Activated CD8-positive, alpha-beta memory T cell treated with anti-CD3 and anti-CD28 coated beads, Interleukin-2, amount 50 U/mL, for 24 hours (primary cell): ENCODE data around the gene CC2D2A.

Experiments
- DNase-seq: peaks from one replicate; pipeline ENCODE4 v3.0.0-alpha.2; 2020; ENCODE audit errors: extremely low read depth

CC2D2A gene

DNA sequence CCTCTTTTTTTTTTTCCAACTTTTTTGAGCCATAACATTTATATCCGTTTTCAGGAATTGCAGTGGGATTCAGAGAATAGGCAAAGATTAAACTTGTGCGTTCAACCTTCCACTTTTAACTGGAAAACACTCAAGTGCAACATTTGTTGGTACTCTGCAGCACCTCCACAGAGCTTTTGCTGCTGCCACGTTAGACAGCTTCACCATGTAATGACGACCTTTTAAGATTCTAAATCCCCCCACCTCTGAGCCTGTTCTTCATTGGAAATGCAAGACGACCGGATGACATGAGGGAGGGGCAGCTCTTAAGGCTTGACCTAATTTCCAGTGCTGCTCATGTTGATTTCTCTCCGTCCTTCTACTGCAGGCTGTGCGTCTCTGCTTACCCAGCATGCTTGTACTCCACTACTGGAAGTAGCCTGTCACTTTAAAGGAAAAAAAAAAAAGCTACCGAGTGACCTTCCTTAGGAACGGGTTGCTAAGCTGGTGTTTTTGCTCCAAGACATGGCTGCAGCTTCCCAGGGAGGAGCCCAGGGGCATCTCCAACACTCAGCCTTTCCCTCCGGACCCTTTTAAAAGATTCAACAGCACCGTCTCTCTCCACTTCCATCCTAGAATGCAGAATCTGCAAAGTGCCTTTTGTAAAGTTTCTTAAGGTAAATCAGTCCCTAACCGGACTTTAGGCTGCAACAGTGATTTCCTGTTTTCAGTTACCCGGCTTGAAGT, at the start of gene CC2D2A:
CC2D2A (plus strand) TSS at position 481 of the 726 bp plus-strand sequence. CDS start 6,051 bp downstream, outside the sequence.
- no peak for DNase-seq

DNA sequence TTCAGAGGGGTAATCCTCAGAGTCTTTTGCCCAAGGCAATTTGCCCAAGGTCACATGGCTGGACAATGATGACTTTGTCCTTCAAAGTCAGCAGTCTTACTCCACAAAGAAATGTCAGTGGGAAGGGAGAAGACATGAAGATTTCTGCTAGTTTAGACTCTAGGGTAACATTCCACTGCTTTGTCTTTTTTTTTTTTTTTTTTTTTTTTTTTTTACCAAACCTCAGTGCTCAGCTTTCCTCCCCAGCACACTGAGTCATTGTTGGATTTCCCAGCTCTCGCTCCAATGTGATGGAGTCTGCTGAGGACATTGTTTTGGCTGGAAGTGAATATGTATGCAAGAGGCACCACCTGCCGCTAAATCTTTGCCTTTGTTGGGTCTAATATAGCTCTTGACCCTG, 49.0 kb upstream of the CC2D2A start:
- no peak for DNase-seq

DNA sequence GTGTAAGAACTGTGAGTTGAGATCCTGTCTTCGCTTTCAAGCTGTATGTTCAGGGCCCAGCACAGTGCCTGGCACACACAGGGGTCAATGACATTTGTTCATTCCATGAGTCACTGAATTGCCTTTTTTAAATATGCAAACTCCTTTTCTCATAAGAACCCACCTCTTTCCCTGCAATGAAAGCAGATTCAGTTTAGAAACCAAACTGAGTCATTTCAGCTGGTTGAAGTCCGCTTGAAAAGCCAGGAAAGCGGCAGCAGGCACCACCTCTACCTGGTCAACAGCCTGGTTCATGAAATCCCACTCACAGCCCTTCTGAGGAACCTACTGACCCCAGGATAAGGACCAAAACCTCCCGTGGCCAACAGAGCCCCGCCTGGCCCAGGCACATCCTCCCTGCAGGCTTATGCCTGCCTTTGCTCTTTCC, 46.4 kb upstream of the CC2D2A start:
- DNase-seq: no peak

DNA sequence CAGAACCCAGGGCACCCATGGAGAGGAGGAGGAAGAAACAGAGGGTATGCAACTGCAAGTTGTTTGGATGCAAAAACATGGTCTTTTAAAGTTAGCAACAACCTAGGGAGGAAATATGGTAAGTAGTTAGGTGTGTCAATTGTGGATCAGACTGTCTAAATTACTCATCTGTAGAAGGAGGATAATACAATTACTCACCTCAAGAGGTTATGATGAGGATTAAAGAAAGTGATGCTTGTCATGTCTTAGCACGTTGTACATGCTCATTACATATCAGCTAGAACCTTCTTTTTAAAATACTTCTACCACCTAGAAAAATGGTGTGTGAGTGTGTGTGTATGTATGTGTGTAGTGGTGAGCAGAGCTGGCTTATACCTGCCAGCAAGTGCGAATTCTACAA, 44.2 kb upstream of the CC2D2A start:
- no peak for DNase-seq

DNA sequence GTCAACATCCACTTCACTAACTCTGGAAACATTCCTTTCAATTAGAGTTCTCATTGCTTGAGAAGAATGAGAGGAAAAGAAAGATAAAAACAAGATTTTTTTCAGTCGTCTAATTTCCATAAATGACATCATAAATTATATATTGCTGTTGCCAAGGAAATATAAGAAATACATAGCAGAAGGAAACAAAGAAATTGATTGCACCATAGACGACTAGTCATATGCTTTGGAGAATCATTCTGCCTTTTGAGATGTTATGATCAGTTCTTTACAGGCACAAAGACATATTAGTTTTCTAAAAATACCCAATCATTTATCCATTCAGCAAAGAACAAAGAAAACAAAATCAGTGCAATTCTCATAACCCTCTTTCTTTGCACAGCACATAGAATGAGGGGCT, 42.5 kb upstream of the CC2D2A start:
- no peak for DNase-seq

DNA sequence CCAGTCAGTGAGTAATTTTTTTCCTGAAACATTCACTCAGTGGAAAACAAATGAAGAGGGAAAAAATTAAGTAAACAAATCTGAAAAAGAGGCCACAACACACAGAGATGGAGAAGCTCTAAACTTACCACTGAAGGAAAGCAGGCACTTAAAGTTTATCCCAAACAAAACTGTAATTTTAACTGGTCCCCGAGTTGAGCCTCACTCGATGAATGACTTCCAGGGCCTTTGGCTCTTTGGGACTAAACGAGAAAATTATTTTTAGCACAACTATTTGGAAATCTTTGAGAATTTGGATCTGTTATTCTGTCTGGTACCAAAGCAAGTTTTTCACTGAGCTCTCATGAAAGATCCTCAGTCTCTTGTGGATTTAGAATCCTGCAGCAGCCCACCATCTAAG, 42.0 kb upstream of the CC2D2A start, which contains the start of gene C1QTNF7:
C1QTNF7 (plus strand) TSS at position 333 of the 400 bp plus-strand sequence. CDS start 7,711 bp downstream, outside the sequence.
- no peak for DNase-seq

DNA sequence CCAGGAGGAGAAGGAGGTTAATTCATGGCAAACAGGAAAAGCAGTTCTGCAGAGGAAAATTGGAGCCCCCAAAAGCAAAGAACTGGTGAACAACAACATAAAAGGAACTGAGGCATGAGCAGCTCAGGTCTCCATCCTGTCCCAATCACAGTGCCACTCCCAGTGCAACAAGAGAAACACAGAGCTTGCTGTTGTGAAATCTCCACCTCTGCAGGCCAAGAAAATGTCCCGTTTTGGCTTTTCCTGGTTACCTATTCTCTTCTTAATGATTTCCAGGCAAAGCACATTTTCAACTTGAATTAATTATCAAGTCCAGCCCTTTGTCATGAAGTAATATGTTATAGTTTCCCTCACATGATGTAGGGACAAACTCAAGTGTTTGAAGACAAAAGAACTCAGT, 41.1 kb upstream of the CC2D2A start:
- no peak for DNase-seq

DNA sequence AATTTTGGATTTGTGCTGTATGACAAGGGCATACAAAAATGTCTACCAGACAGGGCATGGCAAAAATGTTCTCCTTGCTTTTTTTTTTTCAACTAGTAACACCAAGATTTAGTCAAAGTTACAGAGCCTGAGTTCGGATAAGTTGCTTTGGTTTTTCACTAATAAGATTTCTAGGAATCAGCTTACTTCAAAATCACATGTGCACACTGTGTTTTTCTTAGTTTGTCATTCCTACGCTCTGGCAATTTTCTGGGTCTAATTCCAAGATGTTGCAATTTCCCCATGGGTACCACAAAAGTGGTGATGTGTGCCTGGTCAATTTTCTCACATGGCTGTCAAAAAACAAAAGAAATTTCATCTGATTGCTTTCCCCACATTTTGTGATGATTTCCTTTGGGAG, 35.6 kb upstream of the CC2D2A start:
- DNase-seq: no peak

DNA sequence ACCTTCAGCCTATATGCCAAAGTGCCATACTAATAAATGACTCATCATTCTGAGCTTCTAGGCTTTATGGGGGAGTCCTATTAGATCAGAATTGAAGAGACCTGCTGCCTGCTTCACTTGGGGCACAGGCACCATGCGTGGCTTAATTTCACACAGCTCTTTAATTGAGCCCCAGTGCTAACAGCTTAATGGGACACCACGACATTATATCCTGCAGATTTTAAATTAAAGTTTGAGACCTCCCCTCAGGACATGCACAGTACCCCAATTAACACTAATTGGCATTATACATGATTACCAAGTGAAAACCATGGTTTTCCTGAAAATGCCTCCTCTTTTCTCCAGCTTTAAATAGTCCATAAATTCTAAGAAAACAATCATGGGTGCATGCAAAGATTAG, 35.0 kb upstream of the CC2D2A start:
- no peak for DNase-seq

DNA sequence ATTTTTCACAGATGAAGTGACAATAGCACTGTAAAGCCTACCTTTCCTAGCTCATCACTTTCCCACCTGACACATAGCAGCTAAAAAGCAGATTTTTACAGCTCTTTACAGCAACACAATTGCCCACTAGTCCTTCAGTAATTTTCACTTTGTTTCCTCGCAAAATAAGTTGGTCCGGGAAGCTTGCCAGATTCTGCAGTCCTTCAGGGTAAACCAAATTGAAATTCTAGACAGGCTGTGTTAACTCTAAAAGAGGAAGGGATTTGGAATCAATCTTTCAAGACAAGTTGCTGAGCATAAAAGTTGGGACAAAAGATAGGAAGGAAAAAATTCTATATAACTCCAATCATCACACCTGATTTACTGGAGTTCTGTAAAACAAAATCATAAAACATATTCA, 33.2 kb upstream of the CC2D2A start:
- no peak for DNase-seq

DNA sequence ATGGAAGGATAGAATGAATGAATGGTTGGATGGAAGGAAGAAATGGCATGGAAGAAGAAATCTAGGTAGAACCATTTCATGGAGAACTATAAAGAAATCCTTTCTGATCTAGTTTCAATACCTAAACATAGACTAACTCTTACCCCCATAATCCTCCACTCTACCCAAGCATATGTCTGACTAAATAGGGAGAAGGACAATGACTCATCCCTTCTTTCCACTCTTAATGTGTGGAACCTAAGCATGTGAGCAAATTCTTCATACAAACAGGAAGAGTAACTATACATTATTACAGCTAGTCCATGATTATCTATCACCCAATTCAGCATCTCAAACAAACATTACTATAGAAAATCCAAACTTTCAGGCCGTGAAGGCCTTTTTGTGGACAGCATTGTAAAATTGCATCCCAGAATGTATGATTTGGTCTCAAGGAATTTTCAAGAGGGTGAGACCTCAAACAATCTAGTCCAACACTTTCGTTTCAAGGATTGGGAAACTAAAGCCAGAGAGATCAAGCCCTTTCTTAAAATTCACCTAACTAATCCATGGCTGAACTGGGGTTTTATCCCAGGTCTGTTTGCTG, 30.6 kb upstream of the CC2D2A start:
- no peak for DNase-seq

DNA sequence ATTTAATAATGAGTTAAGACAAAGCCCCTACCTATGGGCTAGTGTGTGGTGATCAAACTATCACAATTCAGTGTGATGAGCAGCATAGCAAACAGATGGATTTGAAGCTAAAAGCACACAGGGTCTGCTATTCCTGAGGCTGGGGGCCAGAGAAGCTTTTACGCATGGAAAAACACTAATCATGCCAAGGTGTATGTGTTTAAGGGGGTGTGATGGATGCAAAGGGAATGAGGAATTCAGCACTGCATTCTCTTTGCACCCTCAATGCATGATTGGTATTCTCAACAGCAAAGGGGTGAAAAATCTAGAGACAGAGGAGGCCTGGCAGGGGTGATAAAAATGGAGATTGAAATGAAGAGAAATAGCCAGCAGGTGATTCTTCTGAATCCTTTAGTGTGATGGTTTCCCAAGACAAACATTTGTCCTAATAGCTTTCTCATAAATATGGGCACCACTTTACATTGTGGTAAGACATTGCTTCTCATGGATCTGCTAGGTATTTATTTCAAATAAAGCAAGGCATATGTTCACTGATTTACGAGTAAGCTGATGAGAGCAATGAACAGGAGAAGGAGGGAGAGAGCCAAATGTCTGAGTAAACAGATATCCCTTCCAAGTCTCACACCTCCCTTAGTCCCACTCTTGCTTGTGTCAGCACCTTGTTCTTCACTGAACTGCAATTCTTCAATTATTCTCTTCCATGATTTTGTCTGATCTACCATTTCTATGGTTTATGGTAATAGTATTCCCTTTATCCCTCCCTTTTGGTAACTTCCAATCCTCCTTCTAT, 26.1 kb upstream of the CC2D2A start:
- no peak for DNase-seq

DNA sequence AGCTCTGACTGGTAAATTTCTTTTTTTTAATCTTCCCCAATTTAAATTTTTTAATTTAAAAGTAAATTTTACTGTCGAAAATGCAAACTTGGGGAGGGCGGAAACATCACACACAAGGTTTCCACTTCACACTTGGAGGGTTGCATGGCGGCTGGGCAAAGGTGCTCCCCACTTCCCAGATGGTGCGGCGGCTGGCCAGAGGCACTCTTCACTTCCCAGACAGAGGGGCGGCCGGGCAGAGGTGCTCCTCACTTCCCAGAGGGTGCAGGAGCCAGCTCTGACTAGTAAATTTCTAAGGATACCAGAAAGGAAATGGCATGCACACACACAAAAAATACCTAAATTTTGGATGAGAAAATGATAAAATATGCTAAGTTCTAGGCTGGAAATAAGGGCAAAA, 25.4 kb upstream of the CC2D2A start:
- no peak for DNase-seq

DNA sequence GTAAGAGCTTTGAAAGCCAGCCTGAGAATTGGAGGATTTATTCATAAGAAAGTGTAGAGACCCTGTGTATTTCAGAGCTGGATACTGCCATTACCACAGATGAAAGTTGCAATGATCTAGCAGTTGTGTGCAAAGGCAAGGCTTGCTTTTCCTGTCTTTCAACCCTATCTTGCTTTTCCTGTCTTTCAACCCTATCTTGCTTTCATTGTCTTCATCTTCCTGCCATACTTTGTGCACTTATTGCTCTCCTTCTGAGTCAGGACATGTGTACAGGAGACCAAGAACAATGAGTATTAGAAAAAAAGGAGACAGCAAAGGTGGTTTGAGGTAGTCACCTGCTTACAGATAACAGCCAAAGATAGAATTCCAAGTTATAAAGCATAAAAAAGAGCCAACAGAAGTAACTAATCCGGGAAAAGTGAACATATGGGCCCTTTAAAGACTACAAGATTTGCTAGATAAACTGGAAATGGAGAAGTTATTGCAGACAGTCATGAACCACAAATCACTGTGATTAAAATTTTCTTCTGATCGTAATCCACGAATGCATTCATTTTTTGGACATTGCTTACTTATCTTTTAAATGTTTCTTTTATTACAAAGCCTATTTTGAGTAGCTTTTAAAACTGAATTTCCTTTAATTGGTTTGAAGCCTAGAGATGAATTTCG, 24.7 kb upstream of the CC2D2A start:
- no peak for DNase-seq

DNA sequence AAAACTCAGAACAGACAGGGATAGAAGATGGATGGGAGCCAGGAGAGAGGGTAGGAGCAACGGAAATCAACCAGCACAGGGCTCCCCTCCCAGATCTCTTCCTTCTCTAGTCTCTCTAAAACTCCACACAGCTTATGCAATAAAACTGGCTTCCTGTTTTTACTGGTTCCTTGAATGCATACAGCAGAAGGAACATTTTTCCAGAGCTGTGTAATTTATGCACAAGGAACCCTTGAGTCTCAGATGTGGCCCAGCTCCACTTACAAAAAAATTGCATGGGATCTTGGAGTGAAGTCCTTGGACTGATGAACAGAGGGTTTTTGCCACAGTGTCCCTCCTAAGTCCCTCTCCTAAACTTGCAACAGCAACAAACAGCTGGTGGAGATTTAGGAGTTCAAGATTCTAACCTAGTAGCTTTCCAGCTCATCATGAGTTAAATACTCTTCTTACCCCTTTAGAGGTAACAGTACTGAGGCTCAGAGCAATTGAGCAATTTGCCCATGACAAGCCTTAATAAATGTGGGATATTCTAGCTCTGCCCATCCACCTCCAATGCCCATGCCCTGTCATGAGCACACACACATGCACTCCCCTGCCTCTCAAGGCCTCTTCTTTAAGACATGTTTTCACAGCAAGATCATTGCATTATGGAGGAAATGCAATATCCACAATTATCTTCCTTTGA, 18.4 kb upstream of the CC2D2A start:
- DNase-seq: no peak

DNA sequence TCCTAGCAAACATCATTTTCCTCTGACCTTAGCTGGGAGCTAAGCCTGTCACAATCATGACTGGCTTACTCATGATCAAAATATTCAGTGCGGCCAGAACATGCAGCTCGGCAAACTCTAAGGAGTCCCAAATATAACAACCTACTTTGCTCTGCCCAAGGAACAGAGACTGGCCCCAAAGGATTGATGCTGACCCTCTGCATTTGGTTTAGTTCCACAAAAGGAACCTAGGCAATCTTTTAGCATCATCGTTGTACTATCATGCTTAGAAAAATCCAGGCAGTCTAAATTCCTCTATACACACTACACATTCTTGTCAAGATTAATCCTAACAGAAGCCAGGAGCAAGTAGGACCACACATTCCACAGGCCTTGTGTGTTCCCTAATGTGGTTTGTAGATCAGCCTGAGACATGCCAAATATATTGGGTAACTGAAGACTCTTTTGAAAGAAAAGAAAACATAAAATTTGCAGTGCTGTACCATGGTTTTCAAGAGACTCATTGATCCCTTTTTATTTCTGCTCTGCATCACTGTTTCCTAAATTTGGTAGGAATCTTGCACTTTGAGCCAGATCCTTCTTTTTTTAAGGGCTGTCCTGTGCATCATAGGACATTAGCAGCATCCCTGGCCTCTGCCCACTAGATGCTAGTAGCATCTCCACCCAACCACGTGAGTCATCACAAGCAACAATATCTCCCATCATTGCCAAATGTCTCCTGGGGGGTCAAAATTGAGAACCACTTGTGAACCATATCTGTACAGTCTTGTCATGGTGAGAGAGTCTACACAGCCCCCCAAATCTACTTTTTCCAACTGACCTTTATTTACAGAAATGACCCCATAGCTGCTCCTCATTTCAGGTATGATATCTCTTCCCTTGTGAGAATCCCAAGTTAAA, 17.6 kb upstream of the CC2D2A start:
- no peak for DNase-seq

DNA sequence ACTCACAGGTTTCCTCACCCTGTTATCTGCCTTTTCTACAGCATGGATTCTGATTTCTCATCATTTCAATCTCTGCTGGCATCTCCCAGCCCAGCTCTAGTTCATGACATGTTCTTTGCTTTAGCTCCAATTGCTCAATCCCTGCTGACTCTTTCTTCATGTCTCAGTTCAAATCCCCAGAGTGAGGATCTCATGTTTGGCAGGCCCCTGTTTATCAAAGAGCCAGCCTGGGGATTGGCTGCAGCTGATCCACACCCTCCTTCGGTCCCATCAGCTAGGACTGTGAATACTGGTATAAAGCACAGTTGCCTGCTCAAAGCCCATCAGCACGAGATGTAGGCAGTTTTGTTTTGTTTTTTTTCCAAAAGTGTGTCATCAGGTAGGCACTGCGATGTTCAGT, 14.4 kb upstream of the CC2D2A start:
- DNase-seq: no peak

DNA sequence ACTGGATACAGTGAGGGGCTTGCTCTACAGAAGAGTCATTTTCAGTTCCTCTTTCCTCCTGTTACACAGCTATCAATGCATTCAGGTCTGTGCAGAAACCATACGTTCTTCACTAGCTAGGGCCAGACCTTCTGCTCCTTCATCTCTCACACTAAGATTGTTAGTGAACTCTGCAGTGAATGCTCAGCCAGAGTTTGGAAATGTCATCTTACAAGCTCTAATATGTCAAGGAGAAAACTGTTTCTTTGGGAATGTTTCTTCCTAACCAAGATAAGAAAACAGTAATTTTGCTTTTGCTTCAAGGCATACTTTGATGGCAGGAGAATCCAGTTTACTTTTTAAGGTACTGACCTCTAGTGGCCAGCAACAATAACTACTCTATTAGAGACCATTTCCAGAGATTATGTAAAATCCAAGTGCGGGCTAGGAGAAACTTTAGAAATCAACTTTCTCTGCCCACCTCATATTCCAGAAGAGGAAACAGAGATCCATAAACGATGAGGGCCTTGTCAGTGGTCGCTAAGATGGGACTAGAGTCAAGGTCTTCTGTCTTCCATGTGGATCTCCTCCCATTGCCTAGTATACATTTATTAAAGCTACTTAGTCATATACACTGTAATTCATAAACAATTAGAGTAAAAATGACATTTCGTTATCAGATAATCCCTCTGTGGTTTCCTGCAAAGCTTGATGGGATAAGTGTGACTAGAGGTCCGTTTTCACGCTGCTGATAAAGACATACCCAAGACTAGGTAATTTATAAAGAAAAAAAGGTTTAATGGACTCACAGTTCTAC, 12.1 kb upstream of the CC2D2A start:
- DNase-seq: no peak

DNA sequence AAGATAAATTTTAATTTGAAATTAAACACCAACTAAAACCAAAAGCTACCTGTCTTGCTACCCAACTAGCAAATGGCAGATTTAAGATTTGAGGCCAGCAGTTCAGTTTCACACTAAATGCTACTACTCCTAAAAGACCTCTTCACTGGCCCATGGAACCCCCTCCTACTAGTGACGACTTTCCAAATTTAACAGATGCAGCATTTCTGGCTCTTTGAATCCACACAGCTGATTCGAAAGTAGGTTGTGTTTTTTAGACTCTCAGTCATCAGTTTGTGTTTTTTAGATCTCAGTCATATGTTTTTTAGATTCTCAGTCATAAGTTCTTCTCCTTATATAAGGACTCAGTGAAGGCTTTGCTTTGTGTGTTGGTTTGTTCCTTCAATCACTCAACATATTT, 11.1 kb upstream of the CC2D2A start:
- no peak for DNase-seq

DNA sequence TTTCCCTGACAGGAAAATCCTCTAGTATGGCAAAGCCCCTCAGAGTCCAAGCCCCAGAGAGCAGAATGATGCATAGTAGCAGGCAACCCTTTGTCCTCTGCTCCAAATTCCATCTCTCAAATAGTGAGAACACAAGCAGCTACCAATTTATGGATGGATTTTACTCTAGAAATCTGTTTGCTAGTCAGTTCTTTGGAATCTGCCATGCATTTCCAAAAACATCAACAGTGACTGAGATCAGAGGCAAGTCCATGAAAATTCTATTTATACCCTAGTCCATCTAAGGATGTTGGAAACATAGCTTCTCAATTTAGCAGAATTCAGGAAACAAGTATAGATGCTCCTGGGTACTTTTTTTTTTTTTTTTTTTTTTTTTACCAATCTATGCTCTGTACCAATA, 10.0 kb upstream of the CC2D2A start:
- DNase-seq: no peak
